ENCODE results near the gene FSTL3.
"Not testable (repeated sequence)": the region's sequence is repeated elsewhere in the genome, so short reads cannot be mapped to it uniquely, and the experiment has no call there.

The FSTL3 gene

GRCh38 chr19:694481-695351, 18.5 kb downstream of the FSTL3 start:
- no peak for DNase-seq (ENCODE audit: low spot score)
- CTCF ChIA-PET = interaction anchor here (0.6 kb wide), 1 partner anchor 59 kb away, joined by 3 read pairs; no protein-coding TSS in a partner anchor
- TF ChIP-seq CTCF (conservative IDR thresholded peaks at IDR 0.05; ENCODE audit: low read depth) = no peak
- no peak overlapping the region for H3K27ac ChIP-seq
- POLR2A ChIA-PET (ENCODE audit: low non-redundant PET) = no interaction called here

GRCh38 chr19:695352-695949, 19.3 kb downstream of the FSTL3 start, which contains the start of gene PRSS57:
PRSS57 (minus strand) TSS chr19:695452; CDS start chr19:695430, 22 bp downstream.
- no peak for TF ChIP-seq CTCF (conservative IDR thresholded peaks at IDR 0.05; ENCODE audit: low read depth)
- ChIA-PET CTCF (interaction anchor here (0.6 kb wide), 1 partner anchor 58 kb away, joined by 3 read pairs; no protein-coding TSS in a partner anchor), POLR2A (ENCODE audit: low non-redundant PET) (no interaction called here)
- H3K27ac ChIP-seq = no peak within 1 kb of the TSS
- DNase-seq (ENCODE audit: low spot score) = no peak

- CTCF ChIA-PET; DNase-seq (ENCODE audit: low spot score); H3K27ac ChIP-seq: not testable (repeated sequence)
- POLR2A ChIA-PET (ENCODE audit: low non-redundant PET) = interaction anchor here (0.7 kb wide), 1 partner anchor 908 kb away, joined by 5 read pairs; no protein-coding TSS in a partner anchor
Observed at GRCh38 chr19:698529-698928, 22.3 kb downstream of the FSTL3 start.

GRCh38 chr19:699885-700284, 23.7 kb downstream of the FSTL3 start:
- not testable (repeated sequence) for H3K27ac ChIP-seq; DNase-seq (ENCODE audit: low spot score)
- POLR2A ChIA-PET (ENCODE audit: low non-redundant PET) = interaction anchor here (0.6 kb wide), 2 partner anchors 51 to 221 kb away, joined by 3 to 5 read pairs; no protein-coding TSS in a partner anchor
- CTCF ChIA-PET = interaction anchor here (0.7 to 0.8 kb wide), 2 partner anchors 8 to 34 kb away, joined by 3 read pairs; no protein-coding TSS in a partner anchor

- H3K27ac ChIP-seq = peak overlapping the region; percentile 47
- CTCF ChIA-PET = interaction anchor here (0.6 kb wide), 2 partner anchors 28 to 435 kb away, joined by 3 read pairs; no protein-coding TSS in a partner anchor
- POLR2A ChIA-PET (ENCODE audit: low non-redundant PET); DNase-seq (ENCODE audit: low spot score): not testable (repeated sequence)
Observed at GRCh38 chr19:702847-703246, 26.7 kb downstream of the FSTL3 start.

GRCh38 chr19:703329-703650, 27.1 kb downstream of the FSTL3 start:
- TF ChIP-seq CTCF (conservative IDR thresholded peaks at IDR 0.05; ENCODE audit: low read depth) = no peak
- POLR2A ChIA-PET (ENCODE audit: low non-redundant PET) = no interaction called here
- CTCF ChIA-PET = interaction anchor here (0.6 kb wide), 1 partner anchor 27 kb away, joined by 3 read pairs; no protein-coding TSS in a partner anchor
- H3K27ac ChIP-seq = peak overlapping the region; percentile 47
- no peak for DNase-seq (ENCODE audit: low spot score)

- TF ChIP-seq CTCF (conservative IDR thresholded peaks at IDR 0.05; ENCODE audit: low read depth) = no peak
- POLR2A ChIA-PET (ENCODE audit: low non-redundant PET) = no interaction called here
- peak; percentile 55 for DNase-seq (ENCODE audit: low spot score)
- CTCF ChIA-PET = no interaction called here
- H3K27ac ChIP-seq = peak overlapping the region; percentile 47
Observed at GRCh38 chr19:703651-704446, 27.7 kb downstream of the FSTL3 start.
